ENCODE data around the gene LRRC59.

DNA sequence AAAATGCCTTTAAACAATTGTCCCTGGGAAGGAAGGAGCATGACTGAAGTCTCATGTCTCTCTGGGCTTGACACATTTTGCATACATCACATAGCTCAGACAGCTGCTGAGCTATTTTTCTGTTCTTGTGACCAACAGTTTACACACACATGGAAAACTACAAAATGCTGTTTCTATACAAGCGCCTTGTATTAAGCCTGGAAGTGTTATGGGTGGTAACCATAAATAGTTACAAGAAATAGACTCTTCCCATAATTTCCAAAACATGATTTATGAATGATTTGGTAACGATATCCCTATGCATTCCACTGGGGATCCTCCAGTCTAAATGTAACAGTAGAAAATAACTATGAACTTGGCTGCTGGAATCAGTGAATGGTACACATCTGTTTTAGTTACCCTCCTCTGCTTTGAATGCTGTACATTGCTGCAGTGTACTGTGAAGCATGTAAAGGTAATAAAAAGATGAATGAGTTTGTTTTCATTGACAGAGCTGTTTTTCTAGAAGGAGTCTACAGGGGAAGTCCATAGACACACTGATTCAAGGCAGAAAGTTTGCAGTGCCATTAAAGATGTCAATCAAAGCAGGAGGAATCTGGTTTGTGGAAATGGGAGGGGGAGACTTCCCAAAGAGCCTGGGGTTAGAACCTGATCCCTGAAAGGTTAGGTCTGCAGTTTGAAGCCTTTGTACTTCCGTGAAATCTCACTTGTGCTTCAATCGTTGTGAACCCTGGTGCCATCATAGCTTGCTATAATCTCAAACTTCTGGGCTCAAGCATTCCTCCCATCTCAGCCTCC, 33.7 kb upstream of the LRRC59 start:
- TF ChIP-seq, protein P1, sequence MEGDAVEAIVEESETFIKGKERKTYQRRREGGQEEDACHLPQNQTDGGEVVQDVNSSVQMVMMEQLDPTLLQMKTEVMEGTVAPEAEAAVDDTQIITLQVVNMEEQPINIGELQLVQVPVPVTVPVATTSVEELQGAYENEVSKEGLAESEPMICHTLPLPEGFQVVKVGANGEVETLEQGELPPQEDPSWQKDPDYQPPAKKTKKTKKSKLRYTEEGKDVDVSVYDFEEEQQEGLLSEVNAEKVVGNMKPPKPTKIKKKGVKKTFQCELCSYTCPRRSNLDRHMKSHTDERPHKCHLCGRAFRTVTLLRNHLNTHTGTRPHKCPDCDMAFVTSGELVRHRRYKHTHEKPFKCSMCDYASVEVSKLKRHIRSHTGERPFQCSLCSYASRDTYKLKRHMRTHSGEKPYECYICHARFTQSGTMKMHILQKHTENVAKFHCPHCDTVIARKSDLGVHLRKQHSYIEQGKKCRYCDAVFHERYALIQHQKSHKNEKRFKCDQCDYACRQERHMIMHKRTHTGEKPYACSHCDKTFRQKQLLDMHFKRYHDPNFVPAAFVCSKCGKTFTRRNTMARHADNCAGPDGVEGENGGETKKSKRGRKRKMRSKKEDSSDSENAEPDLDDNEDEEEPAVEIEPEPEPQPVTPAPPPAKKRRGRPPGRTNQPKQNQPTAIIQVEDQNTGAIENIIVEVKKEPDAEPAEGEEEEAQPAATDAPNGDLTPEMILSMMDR (IDR thresholded peaks at IDR 0.05; ENCODE audit: low read depth, low read length) = no peak
- no peak for TF ChIP-seq POLR2A (IDR thresholded peaks at IDR 0.05; ENCODE audit: extremely low read depth, insufficient read length)
- TF ChIP-seq, protein P2, sequence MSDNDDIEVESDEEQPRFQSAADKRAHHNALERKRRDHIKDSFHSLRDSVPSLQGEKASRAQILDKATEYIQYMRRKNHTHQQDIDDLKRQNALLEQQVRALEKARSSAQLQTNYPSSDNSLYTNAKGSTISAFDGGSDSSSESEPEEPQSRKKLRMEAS (IDR thresholded peaks at IDR 0.05; ENCODE audit: low read depth, low read length) = no peak
